Neural cell (in vitro differentiated cells): ENCODE results near the gene LPP.

Experiments used
- CTCF ChIP-seq: fragments of 450-650 bp; IDR thresholded peaks from 2 replicates; pipeline ENCODE4 v1.5.1; 2014; ENCODE audit warnings: antibody characterized with exemption, mild to moderate bottlenecking, moderate library complexity; ENCODE audit not compliant: poor library complexity, severe bottlenecking
- EP300 ChIP-seq: fragments of 450-650 bp; conservative IDR thresholded peaks from 2 replicates; pipeline ENCODE4 v1.6.1; 2014; ENCODE audit warnings: antibody characterized with exemption, mild to moderate bottlenecking, moderate library complexity; ENCODE audit not compliant: poor library complexity, severe bottlenecking
- POLR2AphosphoS5 ChIP-seq: IDR thresholded peaks from 2 replicates; pipeline ENCODE4 v1.6.1; 2012
- RAD21 ChIP-seq: fragments of 450-650 bp; conservative IDR thresholded peaks from 2 replicates; pipeline ENCODE4 v1.6.1; 2014; ENCODE audit warnings: antibody characterized with exemption, mild to moderate bottlenecking, moderate library complexity
- SMC3 ChIP-seq: fragments of 450-650 bp; conservative IDR thresholded peaks from 2 replicates; pipeline ENCODE4 v1.6.1; 2014; ENCODE audit warnings: antibody characterized with exemption, mild to moderate bottlenecking, moderate library complexity; ENCODE audit not compliant: poor library complexity
- TAF1 ChIP-seq: IDR thresholded peaks from 2 replicates; pipeline ENCODE4 v1.6.1; 2012; ENCODE audit warnings: low read depth

GRCh38 chr3:188397766-188398705 is 244.1 kb downstream of the LPP start:
- TF ChIP-seq TAF1 (no peak), CTCF (no peak), RAD21 (no peak), SMC3 (no peak), POLR2AphosphoS5 (no peak), EP300 (no peak)
